Stimulated activated CD4-positive, alpha-beta T cell treated with anti-CD3 and anti-CD28 coated beads, TNF-alpha, amount 100 ng/mL, for 1 hour (primary cell): ENCODE measurements around the gene MITF.

Experiments
- DNase-seq, 3 donors: peaks; one replicate each; pipeline ENCODE4 v3.0.0-alpha.2; 2020; ENCODE audit warnings: low read depth in 3 of 3, low spot score in 1 of 3

The MITF gene

DNA sequence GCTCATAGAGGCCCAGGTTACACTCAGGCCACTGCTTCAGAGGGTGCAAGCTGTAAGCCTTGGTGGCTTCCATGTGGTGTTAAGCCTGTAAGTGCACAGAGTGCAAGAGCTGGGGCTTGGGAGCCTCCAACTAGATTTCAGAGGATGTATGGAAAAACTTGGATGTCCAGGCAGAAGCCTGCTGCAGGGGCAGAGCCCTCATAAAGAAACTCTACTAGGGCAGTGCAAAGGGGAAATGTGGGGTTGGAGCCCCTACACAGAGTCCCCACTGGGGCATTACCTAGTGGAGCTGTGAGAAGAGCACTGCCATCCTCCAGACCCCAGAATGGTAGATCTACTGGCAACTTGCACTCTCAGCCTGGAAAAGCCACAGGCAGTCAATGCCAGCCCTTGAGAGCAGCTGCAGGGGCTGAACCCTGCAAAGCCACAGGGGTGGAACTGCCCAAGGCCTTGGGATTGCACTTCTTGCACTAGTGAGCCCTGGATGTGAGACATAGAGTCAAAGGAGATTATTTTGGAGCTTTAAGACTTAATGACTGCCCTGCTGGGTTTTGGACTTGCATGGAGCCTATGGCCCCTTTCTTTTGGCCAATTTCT lies 14.0 kb downstream of the MITF start:
- DNase-seq = no peak

DNA sequence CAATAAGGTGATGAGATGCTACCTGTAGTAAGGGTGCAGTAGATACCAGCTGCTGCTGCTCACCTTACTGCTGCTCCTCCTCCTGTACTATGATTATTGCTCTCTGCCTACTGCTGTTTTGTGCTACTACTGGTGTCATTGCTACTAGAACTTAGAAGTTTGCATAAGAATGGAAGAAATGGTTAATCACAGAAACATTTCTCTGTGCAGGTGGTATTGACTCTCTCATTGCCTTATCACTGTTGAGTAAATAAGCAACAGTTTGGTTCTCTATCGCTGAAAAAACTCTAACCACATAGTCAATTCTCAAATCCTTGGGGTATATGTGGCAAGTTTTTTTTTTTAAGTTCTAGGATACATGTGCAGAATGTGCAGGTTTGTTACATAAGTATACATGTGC lies 16.5 kb downstream of the MITF start:
- no peak for DNase-seq

- DNase-seq = no peak
These were observed 22.9 kb downstream of the MITF start for GRCh38 chr3:69761896-69762767.

- no peak for DNase-seq
These were observed 23.5 kb downstream of the MITF start for GRCh38 chr3:69762768-69763229.

DNA sequence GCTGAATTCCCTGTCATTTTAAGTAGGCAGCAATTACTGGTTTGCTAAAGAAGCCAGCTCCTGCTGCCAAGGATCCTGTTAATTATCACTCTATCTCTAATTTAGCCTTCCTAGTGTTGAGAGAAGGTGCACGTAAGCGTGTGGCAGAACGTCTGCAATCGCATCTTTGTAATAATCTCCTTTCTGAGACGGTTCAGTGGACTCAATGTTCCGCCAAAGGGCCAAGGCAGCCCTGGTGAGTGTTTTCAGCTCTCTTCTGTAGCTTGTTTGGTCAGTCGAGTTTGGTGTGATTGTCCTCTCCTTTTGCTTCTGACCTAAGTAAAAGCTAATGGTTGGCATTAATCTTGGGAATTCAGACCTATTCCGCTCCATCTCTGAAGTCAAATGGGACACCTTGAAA lies 24.2 kb downstream of the MITF start:
- no peak for DNase-seq

GRCh38 chr3:69764121-69764741 lies 25.0 kb downstream of the MITF start:
- DNase-seq = no peak

GRCh38 chr3:69764861-69765260 lies 25.6 kb downstream of the MITF start:
- DNase-seq = no peak

DNA sequence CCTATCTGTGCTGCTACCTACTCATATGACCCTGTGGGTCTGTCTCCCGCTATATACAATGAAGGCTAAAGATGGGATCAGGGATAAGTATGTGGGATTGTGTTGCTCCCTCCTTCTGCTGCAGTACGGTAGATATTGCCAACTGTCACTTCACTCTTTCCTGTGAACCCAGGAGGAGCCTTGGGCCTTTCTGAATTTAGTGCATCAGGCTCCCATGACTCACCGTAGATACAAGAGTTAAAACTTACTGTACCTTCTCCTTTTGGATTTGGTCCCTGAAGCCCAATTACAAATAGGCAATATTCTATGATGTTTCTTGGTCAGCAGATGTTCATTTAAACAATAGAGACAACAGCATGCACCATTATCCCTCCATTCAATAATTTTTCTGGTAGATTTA lies 27.4 kb downstream of the MITF start:
- no peak for DNase-seq

DNA sequence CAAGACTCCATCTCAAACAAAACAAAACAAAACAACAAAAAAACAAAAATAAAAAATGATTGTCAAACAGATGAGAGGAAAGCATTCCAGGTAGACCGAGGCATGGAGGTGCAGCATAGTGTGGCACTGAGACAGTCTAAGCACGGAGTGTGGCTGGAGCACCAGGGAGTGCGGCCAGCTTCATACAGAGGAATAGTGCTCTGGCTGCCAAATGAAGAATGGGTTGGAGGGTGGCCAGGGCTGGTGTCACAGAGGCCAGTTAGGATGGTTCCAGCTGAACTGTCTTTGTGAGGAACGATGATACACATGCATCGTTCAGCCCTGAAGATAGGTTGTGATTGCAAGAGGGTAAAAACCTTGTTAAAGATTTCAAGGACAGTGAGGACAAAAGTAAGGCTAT lies 28.3 kb downstream of the MITF start:
- no peak for DNase-seq

DNA sequence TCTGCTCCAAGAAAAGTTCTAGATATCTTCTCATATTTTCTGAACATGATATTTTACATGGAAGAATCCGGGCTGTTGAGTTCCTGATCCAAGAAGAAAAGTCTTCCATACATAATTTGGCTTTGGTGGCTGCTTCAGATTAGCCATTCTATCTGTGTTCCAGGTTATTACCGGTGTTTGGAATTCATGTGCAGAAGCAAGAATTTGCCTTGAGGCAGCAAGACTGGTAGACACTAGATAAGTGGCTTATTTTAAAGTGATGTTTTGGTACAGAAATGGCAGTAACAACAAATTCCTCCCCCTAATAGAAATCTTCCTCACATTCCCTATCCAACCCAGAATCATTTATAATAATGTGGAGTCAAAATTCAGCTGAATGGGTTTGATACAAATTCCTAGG lies 29.2 kb downstream of the MITF start:
- no peak for DNase-seq

- no peak for DNase-seq
These were observed 31.0 kb downstream of the MITF start for GRCh38 chr3:69770219-69770618.

DNA sequence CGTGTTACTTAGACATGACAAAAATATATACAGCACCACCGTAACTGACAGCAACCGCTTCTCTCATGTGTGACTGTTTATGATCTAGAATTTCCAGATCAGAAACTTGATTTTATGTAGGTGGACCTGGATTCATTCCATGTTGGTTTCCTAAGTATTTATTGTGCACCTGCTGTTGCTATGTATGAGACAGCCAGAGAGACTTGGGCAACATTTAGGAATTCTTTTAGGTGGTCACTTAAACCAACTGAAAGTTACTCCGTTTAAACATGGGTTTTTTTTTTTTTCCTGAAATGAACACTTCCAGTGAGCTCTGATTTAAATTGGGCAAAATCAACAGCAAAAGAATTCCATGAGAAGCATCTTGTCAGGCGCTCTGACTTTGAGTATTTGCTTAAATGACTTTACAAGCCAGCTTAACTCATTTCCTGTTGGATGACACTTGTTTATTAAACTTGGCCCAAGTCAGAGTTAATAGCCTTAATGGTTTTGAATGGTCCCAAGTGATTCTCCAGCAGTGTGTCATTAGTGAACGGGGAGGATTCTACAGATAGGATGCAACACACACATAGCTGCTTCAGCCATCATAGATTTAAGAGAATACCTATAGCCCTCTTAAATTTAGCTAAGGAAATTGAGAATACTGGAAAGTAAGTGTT lies 31.8 kb downstream of the MITF start:
- DNase-seq = no peak

DNA sequence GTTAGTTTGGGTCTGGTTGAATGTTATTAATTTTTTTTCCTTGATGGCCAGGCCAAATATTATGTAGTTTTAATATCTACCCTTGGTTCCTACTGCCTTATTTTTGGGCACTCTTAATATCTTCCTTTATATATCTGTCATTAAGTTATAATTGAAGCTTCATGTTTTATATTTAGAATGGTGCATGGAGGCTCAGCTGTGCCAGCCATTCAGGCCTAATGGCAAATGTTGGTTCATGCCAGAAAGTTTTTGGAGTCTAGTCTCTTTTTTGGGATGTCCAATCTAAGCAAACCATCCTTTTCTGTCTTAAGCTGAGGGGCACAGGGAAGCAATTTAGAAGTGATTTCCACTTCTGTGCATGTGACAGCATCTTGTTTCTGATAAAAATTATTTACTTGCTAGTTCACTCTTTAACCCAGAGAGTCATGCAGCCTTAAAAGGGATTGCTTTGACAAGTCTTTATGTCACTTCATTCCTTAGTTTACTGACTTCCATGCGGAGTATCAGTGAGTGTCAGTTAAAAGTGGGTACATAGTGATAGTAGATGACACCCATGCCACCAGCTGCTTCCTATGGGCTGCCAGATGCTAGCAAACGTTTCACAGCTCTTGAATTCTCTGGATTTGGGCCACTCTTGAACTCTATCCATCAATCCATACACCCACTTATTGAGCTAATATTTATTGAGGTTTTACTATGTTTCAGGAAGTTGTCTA lies 33.0 kb downstream of the MITF start:
- no peak for DNase-seq

- DNase-seq = no peak
These were observed 34.8 kb downstream of the MITF start for GRCh38 chr3:69774029-69774428.

DNA sequence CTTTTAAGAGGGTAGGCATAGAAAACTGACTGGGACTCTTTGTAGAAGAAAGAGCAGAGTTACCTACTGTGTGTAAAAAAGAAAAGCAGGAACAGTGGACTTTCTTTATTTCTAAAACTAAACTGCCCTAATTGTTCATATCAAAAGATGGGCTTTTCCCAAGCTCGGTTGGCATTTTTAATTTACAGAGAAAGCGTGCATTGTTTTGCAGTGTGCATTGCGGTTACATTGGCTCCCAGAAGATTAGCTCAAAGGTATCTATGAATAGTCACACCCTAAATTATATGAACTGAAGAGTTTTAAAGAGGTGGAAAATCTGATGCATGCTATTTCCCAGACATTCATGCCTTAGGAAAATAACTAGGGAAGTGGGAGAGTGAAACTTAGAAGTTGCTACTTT lies 36.5 kb downstream of the MITF start:
- DNase-seq = no peak

GRCh38 chr3:69776289-69776688 lies 37.0 kb downstream of the MITF start:
- DNase-seq = no peak

DNA sequence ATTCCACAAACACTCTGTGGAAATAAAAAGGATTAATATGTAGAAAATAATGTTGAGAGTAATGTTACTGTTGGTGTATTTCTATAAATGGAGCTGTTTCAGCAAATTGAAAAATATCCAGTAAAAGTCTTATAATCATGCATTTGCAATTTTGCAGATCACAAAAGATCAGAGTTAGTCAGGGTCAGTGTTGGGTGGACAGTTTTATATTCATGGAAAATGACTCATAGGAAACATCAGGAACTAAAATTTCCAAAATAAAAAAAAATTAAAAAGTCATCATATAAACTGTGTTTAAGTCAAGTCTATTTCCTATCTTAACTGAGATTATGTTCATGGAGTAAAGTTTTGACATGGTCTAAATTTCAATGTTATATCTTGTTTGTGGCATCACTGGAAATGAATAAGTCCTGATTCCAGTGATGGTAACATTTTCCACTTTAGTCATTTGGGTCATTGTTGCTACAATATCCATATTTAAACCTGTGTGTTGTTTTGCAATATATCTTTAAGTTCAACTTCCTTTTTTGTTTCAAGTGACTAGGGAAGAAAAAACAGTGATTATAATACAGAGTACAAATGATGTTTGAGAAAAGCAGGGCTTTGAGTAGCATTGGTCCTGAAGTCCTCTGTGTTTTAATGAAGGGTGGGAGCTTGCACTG lies 37.8 kb downstream of the MITF start:
- no peak for DNase-seq

GRCh38 chr3:69777582-69777967 lies 38.3 kb downstream of the MITF start:
- no peak for DNase-seq

DNA sequence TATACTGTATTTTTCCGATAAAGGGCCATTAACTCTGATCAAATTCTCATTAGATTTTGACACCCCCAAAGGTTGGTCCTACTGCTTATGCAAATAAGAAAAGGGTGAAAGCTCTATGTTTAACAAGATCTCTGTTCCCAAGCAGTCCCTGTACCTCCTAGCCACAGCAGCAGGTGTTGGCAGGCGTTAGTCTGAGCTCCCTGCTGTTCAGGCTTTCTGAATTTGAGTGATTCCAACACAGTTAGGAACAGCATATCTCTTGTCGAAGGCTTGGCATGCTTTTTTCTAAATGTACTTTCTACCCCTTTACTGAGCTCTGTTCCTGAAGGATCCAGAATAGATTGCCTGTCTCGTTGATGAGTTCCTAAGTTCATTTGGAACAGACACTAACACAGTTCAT lies 42.3 kb downstream of the MITF start:
- no peak for DNase-seq

- DNase-seq = no peak
These were observed 45.8 kb downstream of the MITF start for GRCh38 chr3:69784954-69785514.
